NOMO-1 treated with dmso at 0.1 percent for 144 hours (cell line): ENCODE results near the gene CTBP2.

ENCODE experiments used
- DNase-seq: peaks from one replicate; lab custom pipeline; 2025; ENCODE audit not compliant: unreplicated experiment; lab: John Stamatoyannopoulos, UW

The CTBP2 gene

GRCh38 chr10:125125951-125126735 is 34.2 kb downstream of the CTBP2 start:
- no peak for DNase-seq

- no peak for DNase-seq
These were observed 35.5 kb downstream of the CTBP2 start for GRCh38 chr10:125124907-125125306.

DNA sequence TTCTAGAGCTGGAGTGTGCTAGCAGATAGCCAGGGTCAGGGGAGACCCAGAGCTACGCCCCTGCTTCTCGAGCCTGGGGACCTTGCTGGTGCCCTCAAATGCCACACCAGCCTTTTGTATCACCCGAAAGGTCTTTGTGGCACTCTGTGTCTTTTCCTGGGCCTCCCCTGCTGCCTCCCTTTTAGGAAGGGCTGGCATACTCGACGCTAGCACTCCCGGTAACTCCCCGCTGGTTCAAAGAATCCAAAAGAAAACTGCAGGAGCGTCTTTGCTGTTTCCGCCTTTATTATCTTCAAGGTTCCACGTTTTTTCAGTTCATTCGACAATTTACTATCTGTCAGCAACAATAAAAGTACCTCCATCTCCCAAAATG is 36.3 kb downstream of the CTBP2 start:
- no peak for DNase-seq

GRCh38 chr10:125123476-125124114 is 36.8 kb downstream of the CTBP2 start:
- DNase-seq: no peak

DNA sequence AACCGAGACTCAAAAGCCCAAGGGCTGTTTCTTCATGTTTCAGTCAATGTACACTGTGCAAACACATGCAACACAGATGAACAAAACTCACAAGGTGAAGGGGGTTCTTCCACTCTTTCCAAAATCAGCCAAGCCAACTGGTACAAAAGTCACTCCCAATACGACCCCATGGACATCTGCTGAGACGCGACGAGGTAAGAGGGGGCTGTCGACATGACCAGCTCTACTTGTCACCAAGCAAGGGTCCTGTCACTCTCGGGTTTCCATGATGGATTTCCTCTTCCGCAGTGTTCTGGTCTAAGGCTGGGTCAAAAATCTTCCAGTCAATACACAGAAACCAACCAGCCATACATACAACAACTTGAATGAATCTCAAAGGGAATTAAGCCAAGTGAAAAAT is 37.8 kb downstream of the CTBP2 start:
- DNase-seq: no peak

GRCh38 chr10:125121003-125121402 is 39.4 kb downstream of the CTBP2 start:
- no peak for DNase-seq

DNA sequence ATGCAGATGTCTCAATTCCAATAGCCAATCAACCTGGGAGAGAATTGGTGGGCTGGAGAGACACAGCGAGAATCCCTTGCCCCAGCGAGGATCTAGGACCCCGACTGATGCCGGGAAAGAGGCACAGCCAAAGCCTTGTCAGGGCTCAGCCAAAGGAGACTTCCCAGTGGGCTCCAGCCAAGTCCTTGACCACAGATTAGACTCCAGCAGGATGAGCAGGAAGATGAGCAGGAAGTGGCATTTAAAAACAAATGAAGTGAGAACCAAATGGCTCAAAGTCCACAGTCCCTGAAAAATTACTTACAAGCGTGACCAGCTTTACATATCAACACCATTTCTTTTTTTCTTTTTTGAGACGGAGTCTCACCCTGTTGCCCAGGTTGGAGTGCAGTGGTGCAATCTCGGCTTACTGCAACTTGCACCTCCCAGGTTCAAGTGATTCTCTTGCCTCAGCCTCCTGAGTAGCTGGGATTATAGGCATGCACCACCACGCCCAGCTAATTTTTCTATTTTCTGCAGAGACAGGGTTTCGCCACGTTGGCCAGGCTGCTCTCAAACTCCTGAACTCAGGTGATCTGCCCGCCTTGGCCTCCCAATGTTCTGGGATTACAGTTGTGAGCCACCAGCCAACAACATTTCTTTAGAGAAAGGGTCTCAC is 40.2 kb downstream of the CTBP2 start:
- DNase-seq: no peak

DNA sequence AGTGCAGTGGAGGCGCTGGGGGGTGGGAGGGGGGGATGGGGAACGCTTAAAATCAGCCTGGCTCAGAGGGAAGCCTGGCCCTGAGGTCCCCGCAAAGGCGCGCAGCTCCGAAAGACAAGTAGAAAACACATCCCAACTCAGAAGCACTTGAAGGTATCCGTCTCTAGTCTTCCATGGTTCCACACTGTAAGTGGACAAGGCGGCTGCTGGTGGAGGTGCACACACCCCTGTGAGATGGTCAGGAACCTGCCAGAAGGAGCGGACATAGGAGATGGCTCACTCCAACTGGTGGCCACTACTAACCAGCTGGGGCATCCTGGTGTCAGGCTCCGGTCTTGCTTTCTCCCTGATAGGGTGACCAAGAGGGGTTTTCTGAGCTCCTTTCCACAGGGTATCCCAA is 41.7 kb downstream of the CTBP2 start:
- no peak for DNase-seq

GRCh38 chr10:125118011-125118611 is 42.3 kb downstream of the CTBP2 start:
- DNase-seq: no peak

DNA sequence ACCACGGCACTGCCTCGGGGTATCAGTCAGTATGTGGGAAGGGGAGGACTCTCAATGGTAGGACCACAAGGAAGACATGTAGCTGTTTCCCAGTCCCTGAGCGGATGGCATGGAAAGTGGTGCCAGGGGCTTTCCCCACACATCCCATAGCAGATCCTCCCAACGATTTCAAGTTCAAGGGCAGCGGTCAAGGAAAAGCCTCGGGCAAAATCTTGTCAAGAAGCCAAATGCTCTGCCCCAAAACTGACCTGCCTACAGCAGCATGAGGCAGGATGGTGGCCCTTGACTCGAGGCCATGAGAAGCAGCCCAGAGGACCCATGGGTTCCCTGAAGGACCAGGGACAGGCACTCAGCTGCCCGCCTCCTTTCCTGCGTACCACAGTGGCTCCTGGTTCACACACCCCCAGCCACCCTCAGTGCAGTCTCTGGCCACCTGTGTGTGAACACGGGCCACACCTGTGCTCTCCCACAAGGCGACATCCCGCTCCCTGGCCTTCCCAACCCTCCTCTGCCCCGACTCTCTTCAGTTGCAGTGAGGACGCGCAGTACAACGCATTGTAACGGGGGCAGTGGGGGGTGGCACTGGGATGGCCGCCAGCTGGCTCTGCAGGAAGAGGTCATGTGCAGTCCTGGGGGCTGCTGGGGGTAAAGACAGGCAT is 43.6 kb downstream of the CTBP2 start:
- no peak for DNase-seq

- DNase-seq: no peak
These were observed 44.2 kb downstream of the CTBP2 start for GRCh38 chr10:125116041-125116649.

DNA sequence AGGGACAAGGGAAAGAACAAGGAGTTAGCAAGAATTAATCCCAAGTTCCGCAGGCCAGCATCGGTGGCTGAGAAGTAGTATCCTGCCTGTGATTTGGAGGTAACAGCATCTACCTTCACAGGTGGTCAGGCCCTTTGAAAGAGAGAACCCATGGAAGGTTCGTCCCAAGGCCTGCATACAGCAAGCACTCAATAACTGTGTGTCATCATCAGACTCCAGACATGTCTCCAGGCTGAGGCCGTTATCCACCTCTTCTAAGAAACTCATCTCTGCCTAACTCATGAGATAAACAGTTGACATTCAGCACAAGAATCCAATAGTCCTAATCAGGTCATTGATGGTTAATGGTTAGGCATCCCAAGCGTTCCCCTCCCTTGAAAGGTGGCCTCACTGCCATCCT is 45.0 kb downstream of the CTBP2 start:
- no peak for DNase-seq

GRCh38 chr10:125114761-125115391 is 45.5 kb downstream of the CTBP2 start:
- no peak for DNase-seq

DNA sequence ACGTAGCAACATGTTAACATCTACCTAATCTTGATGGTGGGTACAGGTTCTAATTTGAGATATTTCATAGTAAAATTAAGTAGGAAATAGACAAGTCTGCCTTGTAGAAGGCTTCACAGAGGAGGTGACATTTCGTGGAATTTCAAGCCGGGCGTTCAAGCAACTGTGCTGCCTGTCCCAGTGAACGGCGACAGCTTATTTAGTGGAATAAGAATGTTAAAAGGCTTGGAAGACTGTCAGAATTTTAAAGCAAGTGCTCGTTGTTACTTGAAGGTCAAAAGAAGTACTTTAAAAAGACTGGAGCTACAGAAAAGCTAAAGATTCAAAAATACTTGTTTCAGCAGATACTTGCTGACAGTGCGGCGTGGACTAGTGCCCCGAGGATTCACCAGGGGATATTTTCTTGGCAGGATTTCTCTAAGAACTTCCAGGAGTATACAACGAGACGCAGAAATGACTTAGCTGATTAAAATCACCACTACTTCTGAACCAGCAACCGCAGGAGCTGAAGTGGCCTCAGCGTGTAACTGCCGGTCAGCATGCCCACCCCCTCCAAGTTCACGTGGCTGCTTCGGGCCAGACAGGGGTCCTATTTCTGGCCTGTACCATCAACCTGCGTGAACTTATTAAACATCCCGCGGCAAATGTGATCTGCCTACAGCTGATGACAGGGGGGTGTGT is 46.5 kb downstream of the CTBP2 start:
- DNase-seq: no peak

GRCh38 chr10:125112697-125113494 is 47.5 kb downstream of the CTBP2 start:
- no peak for DNase-seq

DNA sequence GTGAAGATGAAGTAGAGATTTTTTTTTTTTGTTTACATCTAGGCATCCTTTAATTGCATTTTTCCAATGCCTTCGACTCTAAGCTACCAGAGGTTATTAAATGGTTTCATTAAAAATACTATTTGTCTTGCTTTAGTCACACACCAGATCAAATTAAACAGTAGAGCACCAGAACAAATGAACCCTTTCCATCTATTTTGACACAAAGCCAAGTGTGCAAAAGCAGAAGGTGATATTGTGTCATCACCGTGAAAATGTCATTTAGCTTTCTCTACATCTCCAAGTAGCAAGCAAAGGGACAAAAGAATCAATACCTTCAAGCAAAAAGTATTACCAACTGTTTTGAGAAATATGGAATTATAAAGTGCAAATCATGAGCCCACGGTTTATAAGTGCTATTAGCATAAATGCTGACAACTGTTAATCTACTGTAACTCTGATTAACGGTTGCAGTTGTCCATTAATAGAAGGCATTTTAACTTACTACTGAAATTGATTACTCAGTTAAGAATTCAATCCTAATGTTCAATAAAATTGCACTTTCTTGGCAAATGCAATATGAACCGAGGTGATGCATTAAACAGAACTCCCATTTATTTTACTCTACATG is 49.1 kb downstream of the CTBP2 start:
- no peak for DNase-seq

GRCh38 chr10:125107965-125108580 is 52.3 kb downstream of the CTBP2 start:
- DNase-seq: no peak
